ENCODE data around the gene TIPIN.

GRCh38 chr15:66287461-66288057 is 68.9 kb downstream of the TIPIN start:
- TF ChIP-seq CTCF (IDR thresholded peaks at IDR 0.05) (peak; percentile 85), MAX (IDR thresholded peaks at IDR 0.05) (no peak), PHF8 (IDR thresholded peaks at IDR 0.05; ENCODE audit: borderline replicate concordance, low read depth) (no peak)
